ENCODE results near the gene TMEM151B. TPM values are rescaled to one million over a fixed set of nuclear protein-coding genes. Genes with fewer than 3 reads are reported as not detected.

The TMEM151B gene
- polyA plus RNA-seq, 1 donor from 2014 or later: 66.0 TPM

GRCh38 chr6:44285552-44286284, 15.5 kb downstream of the TMEM151B start:
- Histone ChIP-seq H2AFZ (ENCODE audit: low read depth, low read length) (no peak overlapping the region), H3K36me3 (ENCODE audit: insufficient read depth, low read length) (no peaks in the 10 kb centered on the region), H3K9me3 (ENCODE audit: low read length) (no peaks in the 10 kb centered on the region), H3K4me3 (ENCODE audit: low read length) (no peak overlapping the region), H3K9me2 (ENCODE audit: insufficient read depth, low read length) (no peaks in the 10 kb centered on the region), H3F3A (ENCODE audit: insufficient read depth, low read length, poor library complexity, severe bottlenecking) (no peaks in the 10 kb centered on the region), H3K27me3 (ENCODE audit: insufficient read depth, low read depth, low read length) (no peaks in the 10 kb centered on the region), H3K4me2 (ENCODE audit: low read length) (no peak overlapping the region), H3K27ac (ENCODE audit: low read length) (no peak overlapping the region), H4K20me1 (ENCODE audit: insufficient read depth) (no peaks in the 10 kb centered on the region), H3K79me2 (replicated peaks; ENCODE audit: insufficient read depth, low read length) (no peaks in the 10 kb centered on the region), H3K9ac (ENCODE audit: low read length) (no peak overlapping the region)
- no peak for TF ChIP-seq CTCF (IDR thresholded peaks at IDR 0.05; ENCODE audit: poor library complexity, severe bottlenecking)
- TF ChIP-seq POLR2AphosphoS5 (IDR thresholded peaks at IDR 0.05): no peak
- no peak for TF ChIP-seq EP300 (conservative IDR thresholded peaks at IDR 0.05; ENCODE audit: poor library complexity, severe bottlenecking)
- no peak for TF ChIP-seq SMC3 (conservative IDR thresholded peaks at IDR 0.05; ENCODE audit: poor library complexity)
- no peak for TF ChIP-seq RAD21 (conservative IDR thresholded peaks at IDR 0.05)
- TF ChIP-seq TAF1 (IDR thresholded peaks at IDR 0.05; ENCODE audit: low read depth): no peak
- TF ChIP-seq EZH2 (IDR thresholded peaks at IDR 0.05; ENCODE audit: borderline replicate concordance, insufficient read depth, low read length, poor library complexity, severe bottlenecking): no peak
- no peak for TF ChIP-seq REST (IDR thresholded peaks at IDR 0.05; ENCODE audit: borderline replicate concordance)
- TF ChIP-seq MXI1 (conservative IDR thresholded peaks at IDR 0.05; ENCODE audit: poor library complexity, severe bottlenecking): no peak

- no peak for TF ChIP-seq TAF1 (IDR thresholded peaks at IDR 0.05; ENCODE audit: low read depth)
- TF ChIP-seq POLR2AphosphoS5 (IDR thresholded peaks at IDR 0.05): no peak
- no peak for TF ChIP-seq REST (IDR thresholded peaks at IDR 0.05; ENCODE audit: borderline replicate concordance)
- TF ChIP-seq RAD21 (conservative IDR thresholded peaks at IDR 0.05): no peak
- no peak for TF ChIP-seq MXI1 (conservative IDR thresholded peaks at IDR 0.05; ENCODE audit: poor library complexity, severe bottlenecking)
- TF ChIP-seq EZH2 (IDR thresholded peaks at IDR 0.05; ENCODE audit: borderline replicate concordance, insufficient read depth, low read length, poor library complexity, severe bottlenecking): no peak
- TF ChIP-seq EP300 (conservative IDR thresholded peaks at IDR 0.05; ENCODE audit: poor library complexity, severe bottlenecking): no peak
- TF ChIP-seq SMC3 (conservative IDR thresholded peaks at IDR 0.05; ENCODE audit: poor library complexity): no peak
- TF ChIP-seq CTCF (IDR thresholded peaks at IDR 0.05; ENCODE audit: poor library complexity, severe bottlenecking): no peak
- Histone ChIP-seq H3K4me3 (ENCODE audit: low read length) (no peak overlapping the region), H3K79me2 (replicated peaks; ENCODE audit: insufficient read depth, low read length) (no peaks in the 10 kb centered on the region), H3F3A (ENCODE audit: insufficient read depth, low read length, poor library complexity, severe bottlenecking) (no peaks in the 10 kb centered on the region), H3K27ac (ENCODE audit: low read length) (no peak overlapping the region), H3K36me3 (ENCODE audit: insufficient read depth, low read length) (no peaks in the 10 kb centered on the region), H3K9me2 (ENCODE audit: insufficient read depth, low read length) (no peaks in the 10 kb centered on the region), H3K9me3 (ENCODE audit: low read length) (no peaks in the 10 kb centered on the region), H4K20me1 (ENCODE audit: insufficient read depth) (no peaks in the 10 kb centered on the region), H2AFZ (ENCODE audit: low read depth, low read length) (no peak overlapping the region), H3K9ac (ENCODE audit: low read length) (no peak overlapping the region), H3K27me3 (ENCODE audit: insufficient read depth, low read depth, low read length) (no peaks in the 10 kb centered on the region), H3K4me2 (ENCODE audit: low read length) (no peak overlapping the region)
These were observed 16.0 kb downstream of the TMEM151B start for GRCh38 chr6:44286285-44286565.
